ENCODE data around the gene BRINP3.

- TF ChIP-seq CTCF (IDR thresholded peaks at IDR 0.05; ENCODE audit: insufficient read depth, low read depth, low read length) (no peak), EZH2 (IDR thresholded peaks at IDR 0.05; ENCODE audit: insufficient read depth, low read length) (no peak)
Measured at GRCh38 chr1:190303501-190303900, 174.2 kb downstream of the BRINP3 start.

Data from astrocyte (in vitro differentiated cells and primary cell).